H1 (cell line): ENCODE results near the gene SGCD.

Experiments
- CEBPB ChIP-seq: IDR thresholded peaks from 2 replicates; pipeline ENCODE4 v1.6.1; 2012; ENCODE audit warnings: low read depth, low read length
- CTCF ChIP-seq, 3 experiments: IDR thresholded peaks; 1 replicate in 2 of 3; 2 replicates in 1 of 3; pipeline versions ENCODE4 v1.5.1 to v1.6.1; 2011; ENCODE audit warnings: low read length in 3 of 3, mild to moderate bottlenecking in 3 of 3, inconsistent platforms in 2 of 3, low read depth in 1 of 3, moderate library complexity in 1 of 3; ENCODE audit not compliant: insufficient read depth in 1 of 3; ENCODE audit errors: control extremely low read depth in 1 of 3
- EZH2 ChIP-seq: fragments of 200-600 bp; sonication (generic); IDR thresholded peaks from 2 replicates; pipeline ENCODE4 v1.7.1; 2012; ENCODE audit warnings: low read depth, mild to moderate bottlenecking, moderate library complexity, low read length, inconsistent platforms; ENCODE audit not compliant: severe bottlenecking
- FOSL1 ChIP-seq: IDR thresholded peaks from 2 replicates; pipeline ENCODE4 v1.6.1; 2011; ENCODE audit warnings: mild to moderate bottlenecking, low read depth, low read length, moderate library complexity; ENCODE audit not compliant: insufficient read depth
- MAX ChIP-seq: IDR thresholded peaks from 2 replicates; pipeline ENCODE4 v1.6.1; 2012; ENCODE audit warnings: inconsistent platforms
- POLR2A ChIP-seq, 2 experiments: IDR thresholded peaks; 1 replicate in 1 of 2; 2 replicates in 1 of 2; pipeline ENCODE4 v1.6.1; 2011; ENCODE audit warnings: low read depth in 2 of 2, low read length in 2 of 2, mild to moderate bottlenecking in 2 of 2; ENCODE audit errors: control extremely low read depth in 1 of 2
- POLR2AphosphoS5 ChIP-seq: IDR thresholded peaks from 2 replicates; pipeline ENCODE4 v1.6.1; 2011; ENCODE audit warnings: low read depth, low read length
- RBBP5 ChIP-seq: IDR thresholded peaks from 2 replicates; pipeline ENCODE4 v1.7.1; 2012; ENCODE audit warnings: low read depth, mild to moderate bottlenecking, inconsistent platforms, low read length, moderate library complexity, borderline replicate concordance
- RFX5 ChIP-seq: IDR thresholded peaks from 2 replicates; pipeline ENCODE4 v1.6.1; 2011; ENCODE audit warnings: low read depth, low read length, improper control_type of control experiment, borderline replicate concordance
- SP1 ChIP-seq: IDR thresholded peaks from 2 replicates; pipeline ENCODE4 v1.6.1; 2011; ENCODE audit warnings: low read depth, low read length
- USF2 ChIP-seq: IDR thresholded peaks from 2 replicates; pipeline ENCODE4 v1.6.1; 2011; ENCODE audit warnings: low read length, improper control_type of control experiment
- YY1 ChIP-seq: IDR thresholded peaks from 2 replicates; pipeline ENCODE4 v1.6.1; 2011; ENCODE audit warnings: low read depth, mild to moderate bottlenecking, low read length
- ZNF274 ChIP-seq: IDR thresholded peaks from 2 replicates; pipeline ENCODE4 v1.7.0; 2012; ENCODE audit warnings: low read length, borderline replicate concordance; ENCODE audit errors: extremely low read depth
- TF ChIP-seq, protein P1 (sequence below): IDR thresholded peaks from 2 replicates; pipeline ENCODE4 v1.6.1; 2012; ENCODE audit warnings: low read length, inconsistent platforms

- TF ChIP-seq CEBPB (no peak), USF2 (no peak), CTCF (IDR thresholded peaks at IDR 0.05; ENCODE audit: control extremely low read depth in 1 of 3, insufficient read depth in 1 of 3, low read depth in 1 of 3, low read length in 3 of 3) (no peak), FOSL1 (no peak), ZNF274 (no peak), RBBP5 (no peak), POLR2A (IDR thresholded peaks at IDR 0.05; ENCODE audit: control extremely low read depth in 1 of 2, low read depth in 2 of 2, low read length in 2 of 2) (no peak), MAX (no peak), SP1 (no peak), EZH2 (no peak), YY1 (no peak), POLR2AphosphoS5 (no peak), RFX5 (no peak)
- TF ChIP-seq, protein P1, sequence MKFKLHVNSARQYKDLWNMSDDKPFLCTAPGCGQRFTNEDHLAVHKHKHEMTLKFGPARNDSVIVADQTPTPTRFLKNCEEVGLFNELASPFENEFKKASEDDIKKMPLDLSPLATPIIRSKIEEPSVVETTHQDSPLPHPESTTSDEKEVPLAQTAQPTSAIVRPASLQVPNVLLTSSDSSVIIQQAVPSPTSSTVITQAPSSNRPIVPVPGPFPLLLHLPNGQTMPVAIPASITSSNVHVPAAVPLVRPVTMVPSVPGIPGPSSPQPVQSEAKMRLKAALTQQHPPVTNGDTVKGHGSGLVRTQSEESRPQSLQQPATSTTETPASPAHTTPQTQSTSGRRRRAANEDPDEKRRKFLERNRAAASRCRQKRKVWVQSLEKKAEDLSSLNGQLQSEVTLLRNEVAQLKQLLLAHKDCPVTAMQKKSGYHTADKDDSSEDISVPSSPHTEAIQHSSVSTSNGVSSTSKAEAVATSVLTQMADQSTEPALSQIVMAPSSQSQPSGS, result no peak
Measured at GRCh38 chr5:156434471-156434870, 107.5 kb downstream of the SGCD start.
